CD4-positive, alpha-beta T cell treated with Interleukin-10 for 1 hour (primary cell): Measurements from ENCODE around the gene ACOT7.
"Not testable (repeated sequence)": the region's sequence is repeated elsewhere in the genome, so short reads cannot be mapped to it uniquely, and the experiment has no call there.

Experiments used
- DNase-seq: peaks from one replicate; pipeline ENCODE4 v3.0.0-alpha.2; 2020

ACOT7 gene

DNA sequence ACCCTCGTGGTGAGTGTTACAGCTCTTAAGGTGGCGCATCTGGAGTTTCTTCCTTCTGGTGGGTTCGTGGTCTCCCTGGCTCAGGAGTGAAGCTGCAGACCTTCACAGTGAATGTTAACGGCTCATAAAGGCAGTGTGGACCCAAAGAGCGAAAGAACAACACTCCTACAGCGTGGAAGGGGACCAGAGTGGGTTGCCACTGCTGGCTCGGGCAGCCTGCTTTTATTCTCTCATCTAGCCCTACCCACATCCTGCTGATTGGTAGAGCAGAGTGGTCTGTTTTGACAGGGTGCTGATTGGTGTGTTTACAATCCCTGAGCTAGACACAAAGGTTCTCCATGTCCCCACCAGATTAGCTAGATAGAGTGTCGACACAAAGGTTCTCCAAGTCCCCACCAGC is 1.6 kb upstream of the ACOT7 start:
- DNase-seq = not testable (repeated sequence)

DNA sequence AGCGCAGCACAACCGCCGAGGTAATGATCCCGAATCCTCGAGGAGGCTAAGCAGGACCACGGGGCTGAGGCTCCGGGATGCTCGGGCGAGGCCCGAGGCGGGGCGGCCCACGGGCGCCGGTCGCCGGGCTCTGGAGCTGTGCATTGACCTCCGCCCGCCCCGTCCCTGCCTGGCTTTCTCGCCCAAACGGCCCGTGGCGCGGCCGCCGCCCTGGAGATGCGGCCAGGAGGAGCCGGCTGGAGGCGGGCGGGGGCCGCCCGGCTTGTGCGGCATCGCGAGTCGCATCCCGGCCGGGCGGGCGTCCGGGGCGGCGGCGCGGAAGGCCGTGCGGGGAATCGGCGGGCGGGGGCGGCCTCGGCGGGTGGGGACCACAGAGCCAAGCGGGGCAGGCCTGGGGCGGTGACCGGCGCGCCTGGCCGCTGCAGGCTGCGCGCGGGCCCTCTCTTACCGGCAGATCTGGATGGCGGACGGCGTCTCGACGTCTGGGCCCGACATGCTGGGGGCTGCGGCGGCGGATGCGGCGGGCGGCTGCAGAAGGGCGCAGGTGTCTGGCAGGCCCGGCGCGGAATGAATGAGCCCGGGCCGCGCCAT is 663 bp downstream of the ACOT7 start:
- no peak for DNase-seq

DNA sequence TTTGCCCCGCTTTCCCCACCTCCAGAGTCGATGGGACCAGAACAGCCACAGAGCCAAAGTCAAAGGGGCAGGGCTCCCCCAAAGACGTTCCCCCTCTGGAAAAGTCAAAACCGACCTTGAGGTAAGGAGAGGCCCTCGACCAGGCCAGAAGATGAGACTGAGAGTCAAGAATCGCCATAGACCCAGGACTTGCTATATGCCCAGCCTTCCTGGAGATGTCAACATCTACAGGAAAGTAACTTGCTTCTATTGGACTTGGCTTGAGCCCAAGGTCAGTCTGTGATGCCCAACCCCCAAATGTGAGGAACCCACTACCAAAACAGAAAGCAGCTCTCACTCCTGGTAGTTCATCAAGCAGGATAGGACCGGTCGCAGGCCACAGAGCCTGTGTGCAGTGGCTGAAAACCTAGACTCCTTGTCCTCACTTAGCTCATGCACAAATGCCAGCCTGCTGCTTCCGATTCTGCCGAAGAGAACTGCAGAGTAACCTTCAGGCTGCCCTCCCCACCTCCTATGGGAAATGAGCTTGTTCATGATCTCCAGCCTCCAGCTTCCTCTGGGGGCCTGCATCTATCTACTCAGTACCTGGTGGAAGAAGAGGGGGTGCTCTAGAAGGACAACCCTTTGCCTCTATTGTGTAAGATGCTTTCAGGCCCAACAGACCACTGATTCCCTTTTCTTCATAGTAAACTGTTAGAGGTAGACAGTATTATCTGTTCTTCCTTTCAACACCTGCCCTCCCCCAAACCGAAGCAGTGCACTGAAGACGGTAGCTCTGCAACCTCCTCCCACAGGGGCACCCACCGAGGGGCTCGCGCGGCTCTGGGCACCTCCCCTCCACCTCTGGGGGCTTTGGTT is 1.4 kb downstream of the ACOT7 start:
- DNase-seq = peak; percentile 3

DNA sequence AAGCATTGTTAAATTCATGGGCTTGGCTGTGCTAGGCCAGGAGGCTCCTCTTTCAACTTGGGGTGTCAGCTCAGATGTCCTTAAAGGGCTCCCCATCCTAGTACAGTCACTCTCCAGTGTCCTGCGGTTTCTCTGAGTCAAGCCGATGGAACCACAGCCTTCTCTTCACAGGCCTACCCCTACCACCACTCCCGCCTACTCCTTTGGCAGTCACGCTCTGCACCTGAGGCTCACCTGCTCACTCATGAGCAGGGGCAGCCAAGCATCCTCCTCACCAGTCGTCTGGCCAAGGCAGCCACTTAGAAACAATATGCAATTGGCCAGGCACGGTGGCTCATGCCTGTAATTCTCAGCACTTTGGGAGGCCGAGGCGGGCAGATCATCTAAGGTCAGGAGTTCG is 3.6 kb downstream of the ACOT7 start:
- DNase-seq = no peak

DNA sequence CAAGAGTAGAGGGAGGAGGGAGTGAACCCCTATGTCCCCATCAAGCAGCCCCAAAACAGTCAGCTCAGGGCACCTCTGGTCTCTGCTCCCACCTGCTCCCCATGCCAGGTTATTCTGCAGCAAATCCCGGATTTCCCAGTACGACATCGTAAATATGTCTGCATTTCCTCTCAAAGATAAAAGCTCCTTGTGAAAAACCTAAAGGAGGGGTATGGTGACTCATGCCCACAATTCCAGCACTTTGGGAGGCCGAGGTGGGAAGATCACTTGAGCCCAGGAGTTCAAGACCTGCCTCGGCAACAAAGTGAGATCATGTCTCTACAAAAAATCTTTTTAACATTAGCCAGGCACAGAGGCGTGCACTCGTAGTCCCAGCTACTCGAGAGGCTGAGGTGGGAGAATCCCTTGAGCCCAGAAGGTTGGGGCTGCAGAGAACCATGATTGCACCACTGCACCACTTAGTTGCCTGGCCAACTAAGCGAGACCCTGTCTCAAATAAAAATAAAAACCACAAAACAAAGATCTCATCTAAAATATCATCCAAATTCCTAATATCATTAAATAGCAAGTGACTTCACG is 7.1 kb downstream of the ACOT7 start:
- DNase-seq = no peak

DNA sequence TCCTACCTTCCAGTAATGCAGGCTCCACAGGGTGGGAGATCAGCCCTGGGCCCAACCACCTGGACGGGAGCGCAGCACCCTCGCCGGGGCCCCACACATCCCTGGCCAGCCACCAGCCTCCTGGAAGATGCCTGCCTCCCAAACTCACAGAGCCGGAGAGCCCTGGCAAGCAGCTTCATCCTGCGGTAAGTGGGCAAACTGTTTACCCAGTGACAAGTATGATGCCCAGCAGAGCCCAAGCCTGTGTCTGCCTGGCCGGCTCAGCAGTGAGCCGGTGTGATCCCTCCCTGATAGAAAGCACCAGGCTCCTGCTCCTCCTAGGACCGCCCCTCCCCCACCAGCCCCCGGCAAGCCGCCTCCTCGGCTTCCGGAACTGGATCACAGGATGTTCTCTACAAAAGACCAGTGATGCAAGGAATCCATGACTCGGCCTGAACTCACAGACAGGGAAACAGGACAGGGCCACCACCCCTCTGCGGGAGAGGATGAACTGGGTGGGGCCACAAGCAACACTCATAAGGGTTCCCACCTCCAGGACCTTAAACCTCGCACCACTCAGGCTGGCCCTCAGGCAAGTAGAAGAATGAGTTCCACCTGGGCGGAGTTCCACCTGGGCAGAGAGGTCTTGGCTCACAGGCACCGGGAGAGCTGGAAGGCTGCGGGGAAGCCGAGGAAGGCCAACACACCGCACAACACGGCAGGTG is 7.9 kb downstream of the ACOT7 start:
- DNase-seq = no peak

DNA sequence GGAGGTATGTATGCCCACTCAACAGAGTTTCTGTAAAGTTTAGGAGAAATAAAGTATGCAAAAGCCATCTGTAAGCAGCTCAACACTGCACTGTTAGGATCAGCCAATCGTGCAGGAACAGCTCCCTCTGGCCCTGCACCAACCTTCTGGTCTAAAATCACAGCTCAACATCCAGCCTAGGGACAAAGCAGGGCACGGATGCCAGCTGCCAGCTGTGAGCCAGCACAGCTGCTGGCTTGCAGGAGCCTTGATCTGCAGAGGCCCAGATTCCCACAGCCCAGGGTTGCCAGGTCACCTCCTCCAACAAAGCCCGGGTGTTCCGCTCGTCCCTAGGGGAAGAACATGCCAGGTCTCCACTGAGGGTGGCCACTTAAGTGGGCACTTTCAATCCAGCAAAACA is 8.6 kb downstream of the ACOT7 start:
- DNase-seq = no peak

DNA sequence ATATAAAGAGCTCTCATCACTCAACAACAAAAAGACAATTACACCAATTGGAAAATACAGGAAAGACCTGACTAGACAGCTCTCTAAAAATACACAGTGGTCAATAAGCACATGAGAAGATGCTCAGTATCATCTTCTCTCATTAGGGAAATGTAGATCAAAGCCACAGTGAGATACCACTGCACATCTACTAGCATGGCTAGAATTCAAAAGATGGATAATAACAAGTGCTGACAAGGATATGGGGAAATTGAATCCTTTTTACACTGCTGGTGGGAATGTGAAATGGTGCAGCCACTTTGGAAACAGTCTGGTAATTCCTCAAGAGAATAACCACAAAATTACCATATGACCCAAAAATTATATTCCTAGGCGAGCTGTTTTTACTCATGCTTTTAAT is 9.4 kb downstream of the ACOT7 start:
- DNase-seq = no peak

DNA sequence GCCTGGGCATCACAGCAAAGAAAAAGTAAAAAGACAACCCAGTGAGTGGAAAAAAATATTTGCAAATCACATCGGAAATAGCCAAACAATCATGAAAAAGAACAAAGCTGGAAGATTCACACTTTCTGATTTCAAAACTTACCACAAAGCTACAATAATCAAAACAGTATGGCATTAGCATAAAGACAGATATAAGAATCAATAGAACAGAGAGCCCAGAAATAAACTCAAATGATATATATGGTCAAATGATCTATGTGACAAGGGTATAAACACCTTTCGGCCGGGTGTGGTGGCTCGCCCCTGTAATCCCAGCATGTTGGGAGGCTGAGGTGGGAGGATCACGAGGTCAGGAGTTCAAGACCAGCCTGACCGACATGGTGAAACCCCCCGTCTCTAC is 13.5 kb downstream of the ACOT7 start:
- no peak for DNase-seq

DNA sequence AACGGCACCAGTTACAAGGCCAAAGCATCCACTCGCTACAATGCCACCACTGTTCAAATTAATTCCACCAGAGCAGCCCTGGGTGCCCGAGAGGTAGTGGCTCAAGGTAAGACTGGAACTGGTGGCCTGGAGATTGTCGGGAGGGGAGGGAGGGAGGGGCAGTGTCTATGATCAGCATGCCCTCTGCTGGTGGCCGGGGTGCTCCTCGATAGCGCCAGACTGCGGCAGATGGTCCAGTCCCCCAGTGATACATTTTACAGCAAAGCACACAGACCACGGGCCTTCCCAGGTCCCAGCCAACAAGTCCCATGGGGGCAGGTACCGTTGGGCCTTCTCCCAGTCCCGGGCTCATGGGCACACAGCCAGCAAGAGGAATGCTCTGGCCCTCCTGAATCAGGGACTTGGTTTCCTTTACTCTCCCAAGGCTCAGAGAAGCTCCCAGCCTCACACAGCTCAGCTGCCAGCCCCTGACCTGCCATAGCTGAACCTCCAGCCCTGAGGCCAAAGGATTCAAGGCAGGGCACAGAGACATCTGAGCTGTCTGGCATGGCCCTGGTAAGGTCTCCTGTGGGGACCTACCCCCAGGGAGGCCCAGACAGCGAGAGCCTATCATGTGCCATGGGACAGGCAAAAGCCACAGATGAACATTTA is 15.3 kb downstream of the ACOT7 start:
- DNase-seq = no peak

DNA sequence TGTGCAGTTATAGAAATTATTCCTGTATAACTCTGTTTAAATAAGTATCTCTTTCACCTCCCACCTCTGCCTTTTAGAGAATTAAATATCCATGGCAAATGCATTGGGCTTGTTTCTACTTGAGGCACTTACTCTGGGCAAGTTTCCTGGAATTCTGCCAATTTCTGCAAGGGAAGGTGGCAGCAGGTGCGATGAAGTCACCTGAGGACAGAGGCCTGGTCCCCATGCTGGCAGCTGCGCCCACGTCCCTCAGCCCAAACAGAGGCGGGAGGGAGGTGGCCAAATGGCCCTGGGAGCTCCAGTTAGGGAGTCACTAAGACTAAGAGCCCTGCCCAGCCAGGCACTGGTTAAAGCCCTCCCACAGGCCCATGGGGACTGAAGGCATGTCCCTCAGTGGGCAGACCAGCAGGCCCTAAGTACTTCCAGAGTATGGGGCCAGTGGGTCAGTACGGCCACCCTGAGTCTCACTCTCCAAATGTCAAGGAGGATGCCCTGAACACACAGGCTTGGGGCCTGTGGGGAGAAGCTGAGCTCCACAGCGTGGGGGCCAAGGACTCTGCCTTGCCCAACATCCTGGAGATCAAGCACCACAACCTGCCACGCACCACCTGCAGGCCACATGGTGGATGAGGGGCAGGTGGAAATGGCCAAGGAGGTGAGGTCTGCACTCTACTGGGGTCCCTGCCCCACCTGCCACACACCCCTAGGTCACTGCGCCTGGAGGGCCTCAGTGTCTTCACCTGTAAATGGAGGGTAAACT is 19.4 kb downstream of the ACOT7 start:
- DNase-seq = no peak

DNA sequence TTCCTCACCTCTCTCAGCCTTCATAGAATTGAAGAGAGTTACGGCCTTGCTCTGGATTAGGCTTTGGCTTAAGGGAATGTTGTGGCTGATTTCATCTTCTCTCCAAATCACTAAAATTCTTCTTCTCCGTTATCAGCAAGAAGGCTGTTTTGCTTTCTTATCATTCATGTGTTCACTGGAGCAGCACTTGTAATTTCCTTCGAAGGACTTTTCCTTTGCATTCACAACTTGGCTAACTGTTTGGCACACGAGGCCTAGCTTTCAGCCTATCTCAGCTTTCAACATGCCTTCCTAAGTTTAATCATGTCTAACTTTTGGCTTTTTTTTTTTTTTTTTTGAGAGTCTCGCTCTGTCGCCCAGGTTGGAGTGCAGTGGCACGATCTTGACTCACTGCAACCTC is 21.3 kb downstream of the ACOT7 start:
- not testable (repeated sequence) for DNase-seq

DNA sequence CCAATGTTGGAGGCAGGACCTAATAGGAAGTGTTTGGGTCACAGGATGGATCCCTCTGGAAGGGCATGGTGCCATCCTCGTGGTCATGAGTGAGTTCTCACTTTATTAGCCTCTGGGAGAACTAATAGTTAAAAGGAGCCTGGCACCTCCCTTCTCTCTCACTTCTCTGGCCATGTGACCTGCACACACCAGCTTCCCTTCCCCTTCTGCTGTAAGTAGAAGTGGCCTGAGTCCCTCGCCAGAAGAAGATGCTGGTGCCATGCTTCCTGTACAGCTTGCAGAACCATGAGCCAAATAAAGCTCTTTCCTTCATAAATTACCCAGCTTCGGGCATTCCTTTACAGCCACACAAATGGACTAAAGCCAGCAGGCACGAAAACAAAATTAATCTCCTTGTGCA is 23.6 kb downstream of the ACOT7 start:
- no peak for DNase-seq

DNA sequence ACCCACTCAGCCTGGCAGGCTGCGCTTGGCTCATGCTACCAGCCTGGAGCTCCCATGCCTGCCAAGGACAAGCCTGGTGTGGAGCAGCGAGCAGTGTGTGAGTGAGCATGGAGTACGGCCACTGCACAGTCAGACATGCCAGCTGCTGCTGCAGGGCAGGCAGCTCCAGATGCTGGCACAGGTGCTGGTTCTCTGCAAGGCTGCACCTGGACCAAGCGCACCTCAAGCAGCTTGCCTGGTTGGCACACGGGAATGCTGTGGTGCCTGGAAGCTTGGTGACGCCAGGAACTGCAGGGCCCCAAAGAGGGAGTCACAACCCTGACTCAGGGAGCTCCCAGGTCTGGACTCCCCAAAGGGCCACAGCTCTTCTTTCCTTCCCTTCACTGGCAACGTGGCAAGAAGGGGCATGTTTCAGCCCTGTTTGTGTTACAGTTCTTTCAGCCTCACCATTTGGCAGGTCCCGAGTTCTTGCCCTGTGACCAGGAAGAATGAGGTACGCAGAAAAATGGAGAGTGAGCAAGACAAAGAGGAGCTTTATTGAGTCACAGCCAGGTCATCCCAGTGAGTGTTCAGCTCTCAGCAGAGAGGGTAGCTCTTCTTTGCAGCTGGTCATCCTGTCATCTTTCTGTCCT is 26.1 kb downstream of the ACOT7 start:
- no peak for DNase-seq

DNA sequence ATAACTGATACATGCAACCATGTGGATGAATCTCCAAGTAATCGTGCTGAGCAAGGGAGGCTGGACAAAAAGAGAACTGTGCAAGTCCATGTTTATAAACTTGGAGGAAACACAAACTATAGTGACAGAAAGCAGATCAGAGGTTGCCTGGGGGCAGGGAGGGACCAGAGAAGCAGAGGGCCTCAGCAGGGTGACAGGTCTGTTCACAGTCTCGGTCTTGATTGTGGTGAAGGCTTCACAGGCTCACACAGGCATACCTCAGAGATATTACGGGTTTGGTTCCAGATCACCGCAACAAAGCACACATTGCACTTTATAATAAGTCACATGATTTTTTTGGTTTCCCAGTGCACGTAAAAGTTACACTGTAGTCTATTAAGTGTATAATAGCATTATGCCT is 28.5 kb downstream of the ACOT7 start:
- peak; percentile 66 for DNase-seq

DNA sequence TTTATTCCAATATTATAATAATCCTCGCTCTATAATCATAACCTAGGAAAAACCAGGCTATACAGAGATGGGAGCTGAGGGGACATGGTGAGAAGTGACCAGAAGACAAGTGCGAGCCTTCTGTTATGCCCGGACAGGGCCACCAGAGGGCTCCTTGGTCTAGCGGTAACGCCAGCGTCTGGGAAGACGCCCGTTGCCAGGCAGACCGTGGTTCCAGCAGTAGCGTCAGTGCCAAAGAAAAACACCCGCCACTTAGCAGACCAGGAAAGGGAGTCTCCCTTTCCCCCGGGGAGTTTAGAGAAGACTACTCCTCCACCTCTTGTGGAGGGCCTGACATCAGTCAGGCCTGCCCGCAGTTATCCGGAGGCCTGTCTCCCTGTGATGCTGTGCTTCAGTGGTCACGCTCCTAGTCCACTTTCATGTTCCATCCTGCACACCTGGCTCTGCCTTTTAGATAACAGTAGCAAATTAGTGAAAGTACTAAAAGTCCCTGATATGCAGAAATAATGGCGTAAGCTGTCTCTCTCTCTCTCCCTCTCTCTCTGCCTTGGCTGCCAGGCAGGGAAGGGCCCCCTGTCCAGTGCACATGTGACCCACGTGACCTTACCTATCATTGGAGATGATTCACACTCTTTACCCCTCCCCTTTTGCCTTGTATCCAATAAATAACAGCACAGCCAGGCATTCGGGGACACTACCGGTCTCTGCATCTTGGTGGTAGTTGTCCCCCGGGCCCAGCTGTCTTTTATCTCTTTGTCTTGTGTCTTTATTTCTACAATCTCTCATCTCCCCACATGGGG is 30.3 kb downstream of the ACOT7 start:
- peak; percentile 35 for DNase-seq

DNA sequence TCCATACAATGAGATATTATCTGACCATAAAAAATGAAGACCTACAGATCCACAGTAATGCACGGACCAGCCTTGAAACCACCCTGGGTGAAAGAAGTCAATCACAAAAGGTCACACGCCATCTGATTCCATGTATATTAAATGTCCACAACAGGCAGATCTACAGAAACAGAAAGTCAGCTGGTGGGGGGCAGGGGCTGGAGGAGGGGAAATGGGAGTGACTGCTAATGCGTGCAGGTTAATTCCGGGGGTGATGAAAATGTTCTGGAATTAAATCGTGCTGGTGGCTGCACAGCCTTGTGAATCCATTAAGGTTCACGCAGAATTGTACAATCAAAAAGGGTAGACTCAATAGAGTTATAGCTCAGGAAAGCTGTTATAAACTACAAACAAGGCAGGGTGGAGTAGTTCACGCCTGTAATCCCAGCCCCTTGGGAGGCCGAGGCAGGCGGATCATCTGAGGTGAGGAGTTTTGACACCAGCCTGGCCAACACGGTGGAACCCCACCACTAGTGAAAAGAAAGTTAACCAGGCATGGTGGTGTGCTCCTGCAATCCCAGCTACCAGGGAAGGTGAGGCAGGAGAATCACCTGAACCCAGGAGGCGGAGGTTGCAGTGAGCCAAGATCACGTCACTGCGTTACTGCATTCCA is 32.3 kb downstream of the ACOT7 start:
- DNase-seq = no peak

DNA sequence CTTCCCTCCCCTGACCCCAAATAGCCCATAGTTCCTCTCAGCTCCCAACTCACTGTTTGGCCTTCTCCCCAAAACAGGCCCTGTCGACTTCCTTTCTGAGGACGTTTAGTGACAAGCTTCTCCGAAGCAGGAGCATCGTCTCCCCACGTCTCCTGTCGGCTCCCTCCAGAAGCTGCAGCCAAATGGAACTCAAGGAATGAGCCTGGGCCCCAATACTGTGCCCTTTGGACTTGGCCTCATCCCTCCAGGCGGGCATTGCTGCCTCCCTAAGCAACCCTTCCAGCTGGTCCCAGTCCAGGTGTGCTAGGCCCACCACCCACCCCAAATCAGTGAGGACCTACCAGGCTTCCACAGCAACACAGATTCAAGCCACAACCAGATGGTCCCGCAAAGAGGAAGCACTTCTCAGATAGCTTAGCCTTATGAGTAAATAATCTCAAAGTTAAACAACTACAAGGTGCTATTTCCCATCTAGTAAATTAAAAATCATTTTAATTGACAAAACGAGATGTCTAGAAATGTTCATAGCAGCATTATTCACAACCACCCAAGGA is 33.0 kb downstream of the ACOT7 start:
- DNase-seq = no peak

DNA sequence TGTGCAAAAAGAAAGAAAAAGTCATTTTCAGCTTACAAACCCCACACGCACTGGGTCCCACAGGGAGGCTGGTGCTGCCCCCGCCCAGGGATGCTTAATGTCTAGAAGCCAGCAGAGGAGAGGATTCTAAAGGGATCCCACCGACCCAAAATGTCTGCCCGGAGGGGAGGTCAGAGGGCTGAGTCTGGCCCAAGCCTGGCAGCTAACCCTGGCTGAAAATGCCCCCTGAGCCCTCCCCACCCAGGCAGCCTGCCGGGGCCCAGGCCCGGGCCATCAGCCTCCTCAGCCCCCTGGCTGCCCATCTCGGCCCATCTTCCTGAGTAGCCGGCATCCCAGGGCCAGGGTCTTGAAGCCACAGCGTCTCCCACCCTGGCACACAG is 33.5 kb downstream of the ACOT7 start:
- no peak for DNase-seq
